Activated CD4-positive, alpha-beta T cell treated with anti-CD3 and anti-CD28 coated beads, Interleukin-10, Interleukin-2, amounts not matched to agents 100 ng/mL and 50 ng/mL, durations not matched to agents 16 hours and 8 hours (primary cell): Measurements from ENCODE around the gene KCNMB4.
"Not testable (repeated sequence)": the region's sequence is repeated elsewhere in the genome, so short reads cannot be mapped to it uniquely, and the experiment has no call there.

ENCODE experiments used
- DNase-seq: peaks from one replicate; pipeline ENCODE4 v3.0.0-alpha.2; 2020

The KCNMB4 gene

GRCh38 chr12:70379846-70380245 is 13.8 kb downstream of the KCNMB4 start:
- DNase-seq = peak; percentile 63

GRCh38 chr12:70383484-70383883 is 17.4 kb downstream of the KCNMB4 start:
- DNase-seq = no peak

- no peak for DNase-seq
Measured at GRCh38 chr12:70383886-70384285, 17.8 kb downstream of the KCNMB4 start.

- DNase-seq = no peak
Measured at GRCh38 chr12:70386771-70387170, 20.7 kb downstream of the KCNMB4 start.

GRCh38 chr12:70389678-70390077 is 23.6 kb downstream of the KCNMB4 start:
- no peak for DNase-seq

- not testable (repeated sequence) for DNase-seq
Measured at GRCh38 chr12:70392631-70393030, 26.5 kb downstream of the KCNMB4 start.

- no peak for DNase-seq
Measured at GRCh38 chr12:70393787-70394499, 27.9 kb downstream of the KCNMB4 start.

GRCh38 chr12:70398002-70398401 is 31.9 kb downstream of the KCNMB4 start:
- no peak for DNase-seq

- DNase-seq = no peak
Measured at GRCh38 chr12:70398862-70399261, 32.8 kb downstream of the KCNMB4 start.

- DNase-seq = no peak
Measured at GRCh38 chr12:70399311-70399710, 33.2 kb downstream of the KCNMB4 start.

GRCh38 chr12:70400124-70400523 is 34.0 kb downstream of the KCNMB4 start:
- no peak for DNase-seq

GRCh38 chr12:70402597-70402996 is 36.5 kb downstream of the KCNMB4 start:
- no peak for DNase-seq

GRCh38 chr12:70403826-70404225 is 37.7 kb downstream of the KCNMB4 start:
- DNase-seq = no peak

GRCh38 chr12:70408004-70408790 is 42.1 kb downstream of the KCNMB4 start:
- no peak for DNase-seq

- DNase-seq = no peak
Measured at GRCh38 chr12:70415987-70416386, 49.9 kb downstream of the KCNMB4 start.

- DNase-seq = no peak
Measured at GRCh38 chr12:70417121-70417520, 51.0 kb downstream of the KCNMB4 start.

- DNase-seq = no peak
Measured at GRCh38 chr12:70418101-70418500, 52.0 kb downstream of the KCNMB4 start.

GRCh38 chr12:70422631-70423030 is 56.5 kb downstream of the KCNMB4 start:
- no peak for DNase-seq

GRCh38 chr12:70426620-70427019 is 60.5 kb downstream of the KCNMB4 start:
- no peak for DNase-seq

GRCh38 chr12:70427611-70428010 is 61.5 kb downstream of the KCNMB4 start:
- no peak for DNase-seq

GRCh38 chr12:70430400-70430799 is 64.3 kb downstream of the KCNMB4 start:
- no peak for DNase-seq

- no peak for DNase-seq
Measured at GRCh38 chr12:70436836-70437235, 70.7 kb downstream of the KCNMB4 start.

- DNase-seq = no peak
Measured at GRCh38 chr12:70443062-70443673, 77.1 kb downstream of the KCNMB4 start.

- no peak for DNase-seq
Measured at GRCh38 chr12:70444903-70445302, 78.8 kb downstream of the KCNMB4 start.
